Islet precursor cell (in vitro differentiated cells): ENCODE measurements around the gene WDR74.
"Not testable (repeated sequence)": the region's sequence is repeated elsewhere in the genome, so short reads cannot be mapped to it uniquely, and the experiment has no call there.

Source experiments
- DNase-seq: peaks from one replicate; pipeline ENCODE4 v3.0.0-alpha.2; 2018

Gene WDR74

GRCh38 chr11:62839050-62839945 lies at the start of gene WDR74:
Gene WDR74 (minus strand): TSS chr11:62839590. CDS start chr11:62839570, 20 bp downstream.
- DNase-seq = peak; percentile 93

GRCh38 chr11:62889126-62889483 lies 49.7 kb upstream of the WDR74 start:
- no peak for DNase-seq

- no peak for DNase-seq
Observed at GRCh38 chr11:62888406-62888805, 49.0 kb upstream of the WDR74 start.

GRCh38 chr11:62885137-62885750 lies 45.9 kb upstream of the WDR74 start:
- DNase-seq = no peak

GRCh38 chr11:62883673-62884072 lies 44.3 kb upstream of the WDR74 start:
- no peak for DNase-seq

- no peak for DNase-seq
Observed at GRCh38 chr11:62882788-62883501, 43.6 kb upstream of the WDR74 start.

GRCh38 chr11:62882431-62882749 lies 43.0 kb upstream of the WDR74 start:
- no peak for DNase-seq

- peak; percentile 99 for DNase-seq
Observed at GRCh38 chr11:62881579-62882430, 42.4 kb upstream of the WDR74 start.

- DNase-seq = peak; percentile 95
Observed at GRCh38 chr11:62880803-62881578, 41.6 kb upstream of the WDR74 start, which contains the start of gene SLC3A2. Gene SLC3A2 (plus strand): TSS chr11:62880896. CDS start chr11:62881024, 128 bp downstream.

- no peak for DNase-seq
Observed at GRCh38 chr11:62880231-62880802, 40.9 kb upstream of the WDR74 start.

- DNase-seq = no peak
Observed at GRCh38 chr11:62879235-62879978, 40.0 kb upstream of the WDR74 start.

- DNase-seq = no peak
Observed at GRCh38 chr11:62876712-62877111, 37.3 kb upstream of the WDR74 start.

- DNase-seq = peak; percentile 77
Observed at GRCh38 chr11:62875698-62876478, 36.5 kb upstream of the WDR74 start.

- DNase-seq = no peak
Observed at GRCh38 chr11:62874851-62875250, 35.5 kb upstream of the WDR74 start.

- DNase-seq = no peak
Observed at GRCh38 chr11:62865635-62866034, 26.2 kb upstream of the WDR74 start.

GRCh38 chr11:62863687-62864335 lies 24.4 kb upstream of the WDR74 start:
- DNase-seq = no peak

GRCh38 chr11:62861564-62862192 lies 22.3 kb upstream of the WDR74 start:
- not testable (repeated sequence) for DNase-seq

GRCh38 chr11:62860835-62861563 lies 21.6 kb upstream of the WDR74 start:
- DNase-seq = no peak
